GM12872 (cell line): Measurements from ENCODE around the gene ASB2.

Experiments
- TF ChIP-seq, protein P1 (sequence below): IDR thresholded peaks from 3 replicates; pipeline ENCODE4 v1.5.1; 2011; ENCODE audit warnings: low read depth, mild to moderate bottlenecking, low read length, moderate library complexity; ENCODE audit not compliant: insufficient read depth

ASB2 gene

DNA sequence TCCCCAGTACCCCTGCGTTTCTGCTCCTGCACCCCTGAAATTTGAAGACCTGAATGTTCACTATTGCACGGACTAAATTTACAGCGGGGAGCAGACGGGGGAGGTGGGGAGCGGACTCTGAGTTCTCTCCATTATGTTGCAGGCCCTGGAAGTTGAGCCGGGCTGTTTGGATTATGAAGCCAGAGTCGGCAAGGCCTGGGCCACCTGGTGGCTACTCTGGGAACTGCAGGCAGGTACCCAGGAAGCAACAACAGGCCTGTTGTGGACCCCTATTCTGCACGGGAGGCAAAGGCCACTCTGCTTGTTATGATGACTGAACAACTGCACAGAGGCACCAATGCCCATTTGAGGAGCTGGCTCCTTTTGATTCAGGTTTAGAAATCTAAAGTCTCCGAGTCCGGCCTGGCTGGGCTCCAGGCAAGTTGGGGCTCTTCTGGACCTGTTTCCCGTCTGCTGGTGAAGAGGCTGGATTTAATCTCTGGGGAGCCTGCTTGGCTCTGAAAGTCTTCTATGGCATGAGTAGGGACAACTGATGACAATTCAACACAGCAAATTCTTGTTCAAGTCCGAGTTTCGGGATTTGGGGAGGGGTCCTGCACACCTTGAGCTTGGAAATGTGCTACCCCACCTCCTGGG is 83.3 kb downstream of the ASB2 start:
- TF ChIP-seq, protein P1, sequence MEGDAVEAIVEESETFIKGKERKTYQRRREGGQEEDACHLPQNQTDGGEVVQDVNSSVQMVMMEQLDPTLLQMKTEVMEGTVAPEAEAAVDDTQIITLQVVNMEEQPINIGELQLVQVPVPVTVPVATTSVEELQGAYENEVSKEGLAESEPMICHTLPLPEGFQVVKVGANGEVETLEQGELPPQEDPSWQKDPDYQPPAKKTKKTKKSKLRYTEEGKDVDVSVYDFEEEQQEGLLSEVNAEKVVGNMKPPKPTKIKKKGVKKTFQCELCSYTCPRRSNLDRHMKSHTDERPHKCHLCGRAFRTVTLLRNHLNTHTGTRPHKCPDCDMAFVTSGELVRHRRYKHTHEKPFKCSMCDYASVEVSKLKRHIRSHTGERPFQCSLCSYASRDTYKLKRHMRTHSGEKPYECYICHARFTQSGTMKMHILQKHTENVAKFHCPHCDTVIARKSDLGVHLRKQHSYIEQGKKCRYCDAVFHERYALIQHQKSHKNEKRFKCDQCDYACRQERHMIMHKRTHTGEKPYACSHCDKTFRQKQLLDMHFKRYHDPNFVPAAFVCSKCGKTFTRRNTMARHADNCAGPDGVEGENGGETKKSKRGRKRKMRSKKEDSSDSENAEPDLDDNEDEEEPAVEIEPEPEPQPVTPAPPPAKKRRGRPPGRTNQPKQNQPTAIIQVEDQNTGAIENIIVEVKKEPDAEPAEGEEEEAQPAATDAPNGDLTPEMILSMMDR, result peak; percentile 100

DNA sequence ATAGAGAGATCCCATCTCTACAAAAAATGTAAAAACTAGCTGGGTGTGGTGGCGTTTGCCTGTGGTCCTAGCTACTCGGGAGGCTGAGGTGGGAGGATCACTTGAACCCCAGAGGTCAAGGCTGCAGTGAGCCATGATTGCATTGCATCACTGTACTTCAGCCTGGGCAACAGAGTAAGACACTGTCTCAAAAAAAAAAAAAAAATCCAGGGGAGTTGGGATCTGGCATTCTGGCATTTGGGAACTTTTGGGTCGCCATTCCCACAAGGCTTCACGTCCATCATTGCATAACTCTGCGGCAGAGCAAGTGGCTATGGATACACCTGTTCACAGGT is 83.9 kb downstream of the ASB2 start:
- TF ChIP-seq, protein P1, result no peak

DNA sequence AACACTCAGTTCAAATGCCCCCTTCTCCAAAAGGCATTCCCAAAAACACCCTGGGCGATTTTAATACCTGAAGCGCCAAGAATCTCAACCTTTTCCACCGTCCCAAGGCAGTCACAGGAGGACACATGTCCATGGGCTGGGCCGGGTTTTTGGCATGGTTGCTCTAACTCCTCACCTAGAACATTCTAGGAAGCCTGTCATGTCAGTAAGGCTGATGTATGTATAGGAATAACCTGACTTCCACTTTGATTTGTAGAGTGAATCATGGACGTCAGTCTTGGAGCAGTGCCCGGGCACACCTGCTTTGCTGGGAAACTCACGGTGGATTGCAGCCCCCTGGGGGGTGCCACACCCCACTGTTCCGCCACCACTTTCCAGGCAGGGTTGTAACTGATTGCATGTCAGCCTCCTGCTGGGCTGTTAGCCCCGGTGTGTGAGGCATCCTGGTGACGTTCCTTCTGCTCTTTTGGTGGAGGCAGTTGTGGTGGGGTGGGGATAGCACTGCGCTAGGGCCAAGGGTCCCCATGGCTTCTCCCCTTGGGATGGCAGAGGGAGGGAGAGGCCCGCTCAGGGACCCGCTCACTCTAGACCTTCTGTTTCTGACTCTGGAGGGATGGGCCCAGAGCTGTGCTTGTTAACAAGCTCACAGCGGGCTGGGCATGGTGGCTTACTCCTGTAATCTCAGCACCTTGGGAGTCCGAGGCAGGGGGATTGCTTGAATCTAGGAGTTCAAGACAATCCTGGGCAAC is 84.4 kb downstream of the ASB2 start:
- TF ChIP-seq, protein P1, result no peak

DNA sequence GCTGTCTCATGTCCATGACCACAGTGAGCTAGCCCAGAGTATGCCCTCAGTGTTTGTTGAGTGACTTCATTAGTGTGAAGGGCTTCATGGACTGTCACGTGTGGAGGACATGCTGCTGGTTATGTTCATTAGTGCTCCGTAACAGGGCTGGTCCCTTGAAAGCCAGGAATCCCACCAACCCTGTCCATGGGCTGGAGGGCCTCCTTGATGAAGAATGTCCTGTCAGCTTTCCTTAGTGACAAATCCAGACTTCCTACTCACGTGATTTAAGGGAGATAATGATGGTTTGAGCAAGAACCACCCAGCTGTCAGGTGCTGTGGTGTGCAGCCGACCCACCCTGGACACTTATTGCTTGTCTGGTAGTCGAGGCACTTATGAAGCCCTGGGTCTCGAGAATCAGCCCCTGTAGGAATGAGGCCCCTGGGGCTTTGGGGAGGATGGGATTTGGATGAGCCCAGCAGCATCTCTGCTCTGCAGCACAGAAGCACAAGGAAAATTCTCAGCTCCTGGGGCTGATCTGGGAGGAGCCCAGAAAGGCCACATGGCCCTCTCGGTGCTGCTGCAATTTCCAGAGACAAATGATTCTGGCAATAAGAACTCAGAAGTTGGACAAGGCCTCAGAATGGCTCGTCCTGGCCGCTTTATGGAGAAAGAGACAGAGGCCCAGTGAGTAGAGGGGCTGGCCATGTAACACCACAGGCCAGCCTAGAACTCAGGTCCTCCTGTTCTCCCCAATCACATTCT is 86.5 kb downstream of the ASB2 start:
- TF ChIP-seq, protein P1, result no peak

DNA sequence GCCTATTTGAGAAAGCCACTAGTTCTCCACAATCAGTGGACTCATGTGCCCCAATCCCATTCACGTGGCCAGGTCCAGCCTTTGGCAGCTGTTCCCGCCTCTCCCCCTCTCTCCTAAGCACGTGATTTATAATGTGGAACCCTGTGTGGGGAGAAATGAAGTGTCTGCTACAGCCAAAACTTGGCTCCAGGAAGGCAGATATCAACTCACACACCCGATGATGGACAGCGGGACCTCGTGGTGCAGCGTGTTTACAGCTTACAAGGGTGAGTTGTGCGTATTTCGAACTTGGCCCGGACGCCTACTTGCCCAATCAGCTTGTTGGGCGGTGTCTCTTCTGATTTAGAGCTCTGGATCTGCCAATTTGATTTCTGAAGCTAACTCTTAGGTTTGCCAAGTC is 87.4 kb downstream of the ASB2 start:
- TF ChIP-seq, protein P1, result no peak

DNA sequence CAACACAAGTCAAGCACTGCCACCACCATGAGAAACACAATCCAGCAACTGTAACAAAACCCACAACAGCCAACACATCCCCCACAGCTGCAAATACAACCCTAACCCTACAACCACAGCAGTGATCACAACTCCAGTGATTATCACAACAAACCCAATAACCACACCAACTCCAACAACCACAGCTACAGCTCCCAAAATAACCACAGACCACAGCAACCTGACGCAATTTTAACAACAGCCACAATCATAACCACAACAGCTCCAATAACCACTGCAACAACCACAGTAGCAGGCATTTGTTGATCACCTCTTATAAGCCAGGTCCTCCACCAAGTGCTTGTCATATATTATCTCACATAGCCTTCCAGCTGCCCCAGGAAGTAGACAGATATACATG is 91.4 kb downstream of the ASB2 start:
- TF ChIP-seq, protein P1, result no peak
